GM12892 (cell line): Measurements from ENCODE around the gene CREB3L1.

Experiments
- POLR2A ChIP-seq: IDR thresholded peaks from 2 replicates; pipeline ENCODE4 v1.6.1; 2011; ENCODE audit warnings: low read depth, low read length, control low read depth
- POLR2AphosphoS5 ChIP-seq: IDR thresholded peaks from 2 replicates; pipeline ENCODE4 v1.6.1; 2011; ENCODE audit warnings: low read depth, low read length, control low read depth

GRCh38 chr11:46298699-46299433, 21.4 kb downstream of the CREB3L1 start:
- no peak for TF ChIP-seq POLR2AphosphoS5
- TF ChIP-seq POLR2A = no peak
